ENCODE data around the gene HEPH.
A peak's percentile ranks its signal among the peaks of the same experiment; 100 is the strongest.
"Not testable (repeated sequence)": the region's sequence is repeated elsewhere in the genome, so short reads cannot be mapped to it uniquely, and the experiment has no call there.

HEPH gene

GRCh38 chrX:66130469-66130868 lies 33.6 kb upstream of the HEPH start:
- no peak overlapping the region for H2AFZ ChIP-seq (ENCODE audit: low read length)

DNA sequence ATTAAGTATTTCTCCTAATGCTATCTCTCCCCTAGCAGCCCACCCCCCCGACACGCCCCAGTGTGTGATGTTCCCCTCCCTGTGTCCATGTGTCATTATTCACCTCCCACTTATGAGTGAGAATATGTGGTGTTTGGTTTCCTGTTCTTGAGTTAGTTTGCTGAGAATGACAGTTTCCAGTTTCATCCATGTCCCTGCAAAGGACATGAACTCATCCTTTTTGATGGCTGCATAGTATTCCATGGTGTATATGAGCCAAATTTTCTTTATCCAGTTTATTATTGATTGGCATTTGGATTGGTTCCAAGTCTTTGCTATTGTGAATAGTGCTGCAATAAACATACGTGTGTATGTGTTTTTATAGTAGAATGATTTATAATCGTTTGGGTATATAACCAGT lies 28.8 kb upstream of the HEPH start:
- H3K36me3 ChIP-seq (ENCODE audit: insufficient read depth, low read length); H3K9me3 ChIP-seq (ENCODE audit: insufficient read depth, low read depth, low read length); H3K4me1 ChIP-seq (ENCODE audit: insufficient read depth, low read length, poor library complexity, severe bottlenecking); H4K20me1 ChIP-seq (ENCODE audit: insufficient read depth, low read length, poor library complexity, severe bottlenecking); H3K9me2 ChIP-seq (replicated peaks; ENCODE audit: low read depth, low read length); H3K79me2 ChIP-seq (ENCODE audit: insufficient read depth, low read length); H3K4me3 ChIP-seq (ENCODE audit: low read length, poor library complexity, severe bottlenecking); H3K27me3 ChIP-seq (ENCODE audit: insufficient read depth, low read length, poor library complexity, severe bottlenecking); H3K9ac ChIP-seq (ENCODE audit: low read depth, low read length, poor library complexity, severe bottlenecking); H3K4me2 ChIP-seq (ENCODE audit: low read depth, low read length, poor library complexity, severe bottlenecking); H3F3A ChIP-seq (ENCODE audit: low read depth); H2AFZ ChIP-seq (ENCODE audit: low read length): not testable (repeated sequence)

More at GRCh38 chrX:66130469-66130868, 33.6 kb upstream of the HEPH start:
- H3K9me3 ChIP-seq (ENCODE audit: insufficient read depth, low read depth, low read length): no peaks in the 10 kb centered on the region
- H3K4me2 ChIP-seq (ENCODE audit: low read depth, low read length, poor library complexity, severe bottlenecking): no peak overlapping the region
- TF ChIP-seq EZH2phosphoT487 (IDR thresholded peaks at IDR 0.05; ENCODE audit: borderline replicate concordance): no peak
- TF ChIP-seq, protein P1, sequence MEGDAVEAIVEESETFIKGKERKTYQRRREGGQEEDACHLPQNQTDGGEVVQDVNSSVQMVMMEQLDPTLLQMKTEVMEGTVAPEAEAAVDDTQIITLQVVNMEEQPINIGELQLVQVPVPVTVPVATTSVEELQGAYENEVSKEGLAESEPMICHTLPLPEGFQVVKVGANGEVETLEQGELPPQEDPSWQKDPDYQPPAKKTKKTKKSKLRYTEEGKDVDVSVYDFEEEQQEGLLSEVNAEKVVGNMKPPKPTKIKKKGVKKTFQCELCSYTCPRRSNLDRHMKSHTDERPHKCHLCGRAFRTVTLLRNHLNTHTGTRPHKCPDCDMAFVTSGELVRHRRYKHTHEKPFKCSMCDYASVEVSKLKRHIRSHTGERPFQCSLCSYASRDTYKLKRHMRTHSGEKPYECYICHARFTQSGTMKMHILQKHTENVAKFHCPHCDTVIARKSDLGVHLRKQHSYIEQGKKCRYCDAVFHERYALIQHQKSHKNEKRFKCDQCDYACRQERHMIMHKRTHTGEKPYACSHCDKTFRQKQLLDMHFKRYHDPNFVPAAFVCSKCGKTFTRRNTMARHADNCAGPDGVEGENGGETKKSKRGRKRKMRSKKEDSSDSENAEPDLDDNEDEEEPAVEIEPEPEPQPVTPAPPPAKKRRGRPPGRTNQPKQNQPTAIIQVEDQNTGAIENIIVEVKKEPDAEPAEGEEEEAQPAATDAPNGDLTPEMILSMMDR (conservative IDR thresholded peaks at IDR 0.05; ENCODE audit: low read length): no peak
- H3K9ac ChIP-seq (ENCODE audit: low read depth, low read length, poor library complexity, severe bottlenecking): no peak overlapping the region
- no peaks in the 10 kb centered on the region for H3K27me3 ChIP-seq (ENCODE audit: insufficient read depth, low read length, poor library complexity, severe bottlenecking)
- H3K4me3 ChIP-seq (ENCODE audit: low read length, poor library complexity, severe bottlenecking): no peak overlapping the region
- no peaks in the 10 kb centered on the region for H3K79me2 ChIP-seq (ENCODE audit: insufficient read depth, low read length)
- H3K4me1 ChIP-seq (ENCODE audit: insufficient read depth, low read length, poor library complexity, severe bottlenecking): no peaks in the 10 kb centered on the region
- H3K9me2 ChIP-seq (replicated peaks; ENCODE audit: low read depth, low read length): no peaks in the 10 kb centered on the region
- H4K20me1 ChIP-seq (ENCODE audit: insufficient read depth, low read length, poor library complexity, severe bottlenecking): no peaks in the 10 kb centered on the region
- H3K36me3 ChIP-seq (ENCODE audit: insufficient read depth, low read length): no peaks in the 10 kb centered on the region
- H3F3A ChIP-seq (ENCODE audit: low read depth): no peaks in the 10 kb centered on the region

- H3K9me3 ChIP-seq (ENCODE audit: insufficient read depth, low read depth, low read length): no peaks in the 10 kb centered on the region
- H3K36me3 ChIP-seq (ENCODE audit: insufficient read depth, low read length): no peaks in the 10 kb centered on the region
- peaks cover 11% of the 10 kb centered on the region for H3K4me1 ChIP-seq (ENCODE audit: insufficient read depth, low read length, poor library complexity, severe bottlenecking)
- no peaks in the 10 kb centered on the region for H4K20me1 ChIP-seq (ENCODE audit: insufficient read depth, low read length, poor library complexity, severe bottlenecking)
- H3K27me3 ChIP-seq (ENCODE audit: insufficient read depth, low read length, poor library complexity, severe bottlenecking): no peaks in the 10 kb centered on the region
- H3K9ac ChIP-seq (ENCODE audit: low read depth, low read length, poor library complexity, severe bottlenecking): no peak overlapping the region
- no peaks in the 10 kb centered on the region for H3F3A ChIP-seq (ENCODE audit: low read depth)
- H3K9me2 ChIP-seq (replicated peaks; ENCODE audit: low read depth, low read length): no peaks in the 10 kb centered on the region
- H3K4me3 ChIP-seq (ENCODE audit: low read length, poor library complexity, severe bottlenecking): no peak overlapping the region
- peak overlapping the region; percentile 18 for H3K4me2 ChIP-seq (ENCODE audit: low read depth, low read length, poor library complexity, severe bottlenecking)
- TF ChIP-seq EZH2phosphoT487 (IDR thresholded peaks at IDR 0.05; ENCODE audit: borderline replicate concordance): no peak
- TF ChIP-seq, protein P1 (conservative IDR thresholded peaks at IDR 0.05; ENCODE audit: low read length): no peak
- H3K79me2 ChIP-seq (ENCODE audit: insufficient read depth, low read length): no peaks in the 10 kb centered on the region
- H2AFZ ChIP-seq (ENCODE audit: low read length): peak overlapping the region; percentile 52; the same call in 1 of the 2 replicates
Measured at GRCh38 chrX:66142351-66142750, 21.7 kb upstream of the HEPH start.

DNA sequence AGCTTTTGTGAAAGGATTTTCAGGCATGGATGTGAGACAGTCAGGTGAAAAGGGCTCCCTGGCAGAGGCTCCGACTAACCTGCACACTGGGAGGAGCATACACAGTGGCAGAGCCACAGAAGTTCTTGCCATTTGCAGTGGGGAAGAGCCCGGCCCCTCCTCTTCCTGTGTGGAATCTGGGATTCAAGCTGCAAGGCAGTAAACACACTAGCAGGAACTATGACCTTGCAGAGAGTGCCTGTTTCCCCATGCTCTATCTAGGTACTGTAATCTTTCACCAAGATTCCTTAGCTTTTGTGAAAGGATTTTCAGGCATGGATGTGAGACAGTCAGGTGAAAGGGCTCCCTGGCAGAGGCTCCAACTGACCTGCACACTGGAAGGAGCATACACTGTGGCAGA lies 19.8 kb upstream of the HEPH start:
- no peaks in the 10 kb centered on the region for H3K36me3 ChIP-seq (ENCODE audit: insufficient read depth, low read length)
- TF ChIP-seq EZH2phosphoT487 (IDR thresholded peaks at IDR 0.05; ENCODE audit: borderline replicate concordance): no peak
- TF ChIP-seq, protein P1 (conservative IDR thresholded peaks at IDR 0.05; ENCODE audit: low read length): no peak
- H3K4me1 ChIP-seq (ENCODE audit: insufficient read depth, low read length, poor library complexity, severe bottlenecking): peaks cover 14% of the 10 kb centered on the region

More for the DNA sequence above, 19.8 kb upstream of the HEPH start:
- H2AFZ ChIP-seq (ENCODE audit: low read length): no peak overlapping the region
- H3K4me3 ChIP-seq (ENCODE audit: low read length, poor library complexity, severe bottlenecking): no peak overlapping the region
- no peaks in the 10 kb centered on the region for H3K9me3 ChIP-seq (ENCODE audit: insufficient read depth, low read depth, low read length)
- H3K27me3 ChIP-seq (ENCODE audit: insufficient read depth, low read length, poor library complexity, severe bottlenecking): no peaks in the 10 kb centered on the region
- H3K9ac ChIP-seq (ENCODE audit: low read depth, low read length, poor library complexity, severe bottlenecking): no peak overlapping the region
- no peak overlapping the region for H3K4me2 ChIP-seq (ENCODE audit: low read depth, low read length, poor library complexity, severe bottlenecking)
- no peaks in the 10 kb centered on the region for H3K79me2 ChIP-seq (ENCODE audit: insufficient read depth, low read length)
- no peaks in the 10 kb centered on the region for H3K9me2 ChIP-seq (replicated peaks; ENCODE audit: low read depth, low read length)
- no peaks in the 10 kb centered on the region for H3F3A ChIP-seq (ENCODE audit: low read depth)
- H4K20me1 ChIP-seq (ENCODE audit: insufficient read depth, low read length, poor library complexity, severe bottlenecking): no peaks in the 10 kb centered on the region

All from Loucy (cell line).